GM18858 (cell line): ENCODE measurements around the gene SERPINA6.
"Not testable (repeated sequence)": the region's sequence is repeated elsewhere in the genome, so short reads cannot be mapped to it uniquely, and the experiment has no call there.

ENCODE experiments used
- ATAC-seq: cut with Tn5 transposase; IDR thresholded peaks from one replicate; pipeline ENCODE4 v1.9.1; 2021; ENCODE audit not compliant: unreplicated experiment

The SERPINA6 gene

DNA sequence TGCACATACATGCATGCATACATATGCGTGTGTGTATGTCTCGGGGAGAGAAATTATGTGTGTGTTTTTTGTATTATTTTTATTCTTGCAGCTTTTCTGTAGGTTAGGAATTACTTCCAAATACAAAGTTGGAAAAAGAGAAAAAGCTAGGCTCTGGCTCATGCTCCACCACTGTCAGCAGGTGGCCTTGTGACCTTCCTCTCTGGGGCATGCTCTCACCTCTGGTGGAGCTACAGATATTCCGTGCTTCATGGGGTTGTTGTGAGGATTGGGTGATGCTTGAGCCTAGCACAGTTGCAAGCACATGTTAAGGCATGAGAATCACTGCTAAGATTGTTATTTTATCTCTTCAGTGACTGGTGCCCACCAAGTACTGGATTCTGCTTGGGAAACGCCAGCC is 6.7 kb upstream of the SERPINA6 start:
- ATAC-seq, result no peak

- ATAC-seq, result no peak
Observed at GRCh38 chr14:94328196-94328595, 5.1 kb upstream of the SERPINA6 start.

- no peak for ATAC-seq
Observed at GRCh38 chr14:94321421-94322271, 1.5 kb downstream of the SERPINA6 start.

- no peak for ATAC-seq
Observed at GRCh38 chr14:94320243-94320642, 2.9 kb downstream of the SERPINA6 start.

DNA sequence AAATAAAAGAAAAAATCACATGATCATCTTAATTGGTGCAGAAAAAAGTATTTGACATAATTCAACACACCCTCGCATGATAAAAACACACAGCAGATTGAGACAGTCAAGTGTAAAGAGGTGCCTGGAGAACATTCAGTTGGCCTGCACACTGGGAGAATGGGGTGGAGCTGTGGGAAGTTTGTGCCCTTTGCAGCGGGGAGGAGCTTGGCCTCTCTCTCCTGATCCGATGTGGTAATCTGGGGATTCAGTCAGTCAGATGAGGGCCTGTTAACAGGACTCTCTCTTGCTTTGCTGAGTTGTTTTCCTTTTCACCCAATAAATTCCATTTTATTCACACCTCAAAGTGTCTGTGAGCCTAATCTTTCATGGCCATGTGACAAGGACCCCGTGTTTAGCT is 5.9 kb downstream of the SERPINA6 start:
- no peak for ATAC-seq

- no peak for ATAC-seq
Observed at GRCh38 chr14:94316692-94317091, 6.4 kb downstream of the SERPINA6 start.

GRCh38 chr14:94314890-94315289 is 8.2 kb downstream of the SERPINA6 start:
- ATAC-seq, result no peak

- ATAC-seq, result no peak
Observed at GRCh38 chr14:94313991-94314655, 9.0 kb downstream of the SERPINA6 start.

- no peak for ATAC-seq
Observed at GRCh38 chr14:94312481-94313246, 10.5 kb downstream of the SERPINA6 start.

DNA sequence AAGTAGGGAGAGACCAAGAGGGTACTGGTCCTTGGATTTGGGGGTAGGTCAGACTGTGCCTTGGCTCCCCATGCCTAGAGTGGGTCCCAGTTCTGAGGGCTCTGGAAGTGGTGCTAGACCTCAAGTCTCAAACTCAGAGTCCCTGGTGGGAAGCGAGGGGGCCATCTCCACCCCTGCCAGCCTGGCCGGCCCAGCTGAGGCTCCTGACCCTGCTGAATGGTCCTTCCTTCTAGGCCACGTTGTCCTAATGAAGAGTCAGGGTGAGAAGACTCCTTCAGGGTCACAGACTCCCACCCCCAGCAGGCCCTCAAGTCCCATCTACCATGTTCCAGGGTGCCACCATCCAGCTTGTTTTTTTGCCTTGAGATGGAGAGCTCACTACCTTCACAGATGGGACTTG is 12.9 kb downstream of the SERPINA6 start:
- ATAC-seq, result no peak

GRCh38 chr14:94309721-94310120 is 13.4 kb downstream of the SERPINA6 start:
- no peak for ATAC-seq

GRCh38 chr14:94307410-94307992 is 15.6 kb downstream of the SERPINA6 start:
- ATAC-seq, result no peak

DNA sequence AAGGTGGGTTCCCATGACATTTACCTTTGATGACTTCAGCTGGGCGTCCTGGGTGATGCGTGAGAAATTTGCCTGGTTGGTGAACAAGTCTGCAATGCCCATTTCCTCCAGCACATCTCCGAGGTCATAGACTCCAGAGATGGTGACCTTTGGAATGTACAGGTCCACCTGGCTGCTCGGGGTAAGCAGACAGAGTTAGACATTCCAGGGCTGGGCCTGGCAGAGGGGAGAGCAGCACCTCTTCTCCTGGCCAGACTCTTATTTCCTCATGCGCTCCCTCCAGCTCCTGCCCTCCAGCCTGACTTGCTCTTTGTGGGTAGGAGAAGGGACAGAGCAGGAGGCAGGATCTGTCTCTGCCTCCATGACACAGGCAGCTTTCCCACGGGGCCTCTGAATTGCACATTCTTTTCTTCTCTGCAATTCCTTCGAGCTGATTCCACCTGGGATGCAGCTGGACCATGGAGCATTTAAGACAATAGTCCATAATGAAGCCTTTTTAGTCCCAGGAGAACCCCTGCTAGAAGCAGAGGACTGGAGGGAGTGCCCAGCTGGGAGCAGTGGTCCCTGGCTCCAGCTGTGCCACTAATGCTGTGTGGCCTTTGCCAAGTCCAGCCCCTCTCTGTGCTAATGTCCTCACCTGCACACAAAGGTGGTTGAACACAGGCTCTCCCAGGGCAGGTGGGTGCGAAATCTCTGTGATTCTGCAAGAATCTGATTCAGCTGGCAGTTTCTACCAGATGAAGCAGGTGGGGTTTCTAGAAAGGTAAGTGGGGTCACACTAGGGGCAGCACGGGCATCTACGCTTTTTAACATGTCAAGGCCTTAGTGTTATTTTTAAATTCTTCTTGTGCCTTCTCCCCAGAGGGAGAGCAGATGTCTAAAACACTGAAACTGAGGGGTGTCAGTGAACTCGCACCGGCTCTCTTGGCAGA is 16.8 kb downstream of the SERPINA6 start:
- no peak for ATAC-seq

DNA sequence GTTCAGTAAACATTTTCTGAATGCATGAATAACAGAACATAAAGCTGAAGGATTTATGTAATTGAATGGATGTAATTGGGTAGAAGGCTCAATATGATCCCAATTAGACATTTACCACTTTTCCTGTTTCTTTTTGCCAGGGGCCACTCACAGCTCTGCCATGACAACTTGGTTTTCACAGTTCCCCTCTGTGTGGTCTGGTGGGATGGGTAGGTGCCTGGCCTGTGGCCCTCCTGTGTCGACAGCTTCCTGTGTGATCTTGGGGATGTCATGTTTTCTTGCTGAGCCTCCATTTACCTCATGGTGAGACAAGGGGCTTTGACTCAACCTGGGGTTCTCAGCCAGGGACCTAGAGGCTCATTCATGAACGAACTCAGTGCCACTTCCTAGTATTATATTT is 17.5 kb downstream of the SERPINA6 start:
- no peak for ATAC-seq

DNA sequence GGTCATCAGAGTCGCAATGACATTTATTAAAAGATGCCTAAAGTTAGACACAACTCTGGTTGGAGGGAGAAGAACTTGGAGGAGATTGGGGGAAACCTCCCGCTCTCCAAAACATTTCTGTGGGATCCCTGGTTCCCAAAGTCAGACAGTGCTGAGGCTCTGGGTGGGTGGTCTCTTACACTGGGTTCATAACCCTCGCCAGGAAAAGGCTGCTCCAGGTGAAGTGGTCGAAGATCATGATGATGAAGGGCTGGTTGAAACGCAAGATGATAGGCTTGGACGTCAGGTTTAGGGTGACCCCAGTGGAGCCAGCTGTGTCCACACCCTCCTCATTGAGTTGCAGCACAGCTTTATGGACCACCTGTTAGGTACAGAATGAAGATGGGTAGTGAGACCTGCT is 18.9 kb downstream of the SERPINA6 start:
- ATAC-seq, result no peak

- ATAC-seq, result no peak
Observed at GRCh38 chr14:94303111-94303510, 20.0 kb downstream of the SERPINA6 start.

DNA sequence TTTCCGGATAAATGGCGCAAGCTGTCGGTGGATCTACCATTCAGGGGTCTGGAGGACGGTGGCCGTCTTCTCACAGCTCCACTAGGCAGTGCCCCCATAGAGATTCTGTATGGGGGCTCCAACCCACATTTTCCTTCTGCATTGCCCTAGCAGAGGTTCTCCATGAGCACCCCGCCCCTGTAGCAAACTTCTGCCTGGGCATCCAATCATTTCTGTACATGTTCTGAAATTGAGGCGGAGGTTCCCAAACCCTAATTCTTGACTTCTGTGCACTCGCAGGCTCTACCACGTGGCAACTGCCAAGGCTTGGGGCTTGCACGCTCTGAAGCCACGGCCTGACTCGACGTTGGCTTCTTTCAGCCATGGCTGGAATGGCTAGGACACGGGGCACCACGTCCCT is 25.0 kb downstream of the SERPINA6 start:
- ATAC-seq, result no peak

DNA sequence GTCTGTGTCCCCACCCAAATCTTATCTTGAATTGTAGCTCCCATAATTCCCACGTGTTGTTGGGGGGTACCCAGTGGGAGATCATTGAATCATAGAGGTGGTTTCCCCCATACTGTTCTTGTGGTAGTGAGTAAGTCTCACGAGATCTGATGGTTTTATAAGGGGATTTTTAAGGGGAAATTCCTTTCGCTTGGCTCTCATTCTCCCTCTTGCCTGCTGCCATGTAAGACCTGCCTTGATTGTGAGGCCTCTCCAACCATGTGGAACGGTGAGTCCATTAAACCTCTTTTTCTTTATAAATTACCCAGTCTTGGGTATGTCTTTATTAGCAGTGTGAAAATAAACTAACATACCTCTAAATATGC is 27.0 kb downstream of the SERPINA6 start:
- not testable (repeated sequence) for ATAC-seq

GRCh38 chr14:94295360-94296180 is 27.6 kb downstream of the SERPINA6 start:
- ATAC-seq, result no peak

- no peak for ATAC-seq
Observed at GRCh38 chr14:94293578-94293924, 29.6 kb downstream of the SERPINA6 start.
